Measurements from ENCODE around the gene BCAR1. TPM values are rescaled to one million over a fixed set of nuclear protein-coding genes. Genes with fewer than 3 reads are reported as not detected.
"Not testable (repeated sequence)": the region's sequence is repeated elsewhere in the genome, so short reads cannot be mapped to it uniquely, and the experiment has no call there.

BCAR1 gene
- total RNA-seq, 1 donor = under 0.01 TPM

DNA sequence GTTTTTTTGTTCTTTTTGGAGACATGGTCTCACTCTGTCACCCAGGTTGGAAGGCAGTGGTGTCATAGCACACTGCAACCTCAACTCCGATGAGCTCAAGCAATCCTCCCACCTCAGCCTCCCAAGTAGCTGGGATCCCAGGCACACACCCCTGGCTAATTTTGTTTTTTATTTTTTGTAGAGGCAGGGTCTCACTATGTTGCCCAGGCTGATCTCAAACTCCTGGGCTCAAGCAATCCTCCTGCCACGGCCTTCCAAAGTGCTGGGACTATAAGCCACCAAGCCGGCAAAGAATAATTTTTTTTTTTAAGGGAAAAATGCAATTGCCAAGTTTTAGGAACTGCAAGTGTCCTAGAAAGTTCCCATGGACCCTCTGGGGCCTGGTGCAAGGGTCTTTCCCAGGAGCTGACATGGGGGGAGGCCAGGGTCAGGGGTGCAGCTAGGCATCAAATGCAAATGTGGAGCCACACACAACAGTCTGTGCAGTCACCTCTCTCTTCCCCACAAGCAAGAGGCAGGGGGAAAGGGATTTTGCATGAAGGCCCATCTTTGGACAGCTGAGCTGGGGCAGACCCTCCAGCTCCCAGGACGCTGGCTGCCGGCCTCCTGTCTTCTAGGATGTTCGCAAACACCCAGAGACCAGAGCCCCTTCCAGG is 20.1 kb upstream of the BCAR1 start:
- DNase-seq (ENCODE audit: low read depth in 2 of 3, low spot score in 2 of 3) = no peak

DNA sequence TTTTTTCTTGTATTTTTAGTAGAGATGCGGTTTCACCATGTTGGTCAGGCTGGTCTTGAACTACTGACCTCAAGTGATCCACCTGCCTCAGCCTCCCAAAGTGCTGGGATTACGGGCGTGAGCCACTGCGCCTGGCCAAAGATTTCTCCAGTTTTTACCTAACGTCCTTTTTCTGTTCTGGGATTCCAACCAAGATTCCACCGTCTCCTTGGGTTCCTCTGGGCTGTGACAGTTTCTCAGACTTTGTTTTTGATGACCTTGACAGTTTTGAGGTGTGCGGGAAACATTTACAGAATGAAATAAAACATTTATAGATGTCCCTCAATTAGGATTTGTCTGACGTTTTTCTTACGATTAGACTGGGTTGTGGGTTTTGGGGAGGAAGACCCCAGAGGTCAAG is 17.9 kb upstream of the BCAR1 start:
- DNase-seq (ENCODE audit: low read depth in 2 of 3, low spot score in 2 of 3) = not testable (repeated sequence)

DNA sequence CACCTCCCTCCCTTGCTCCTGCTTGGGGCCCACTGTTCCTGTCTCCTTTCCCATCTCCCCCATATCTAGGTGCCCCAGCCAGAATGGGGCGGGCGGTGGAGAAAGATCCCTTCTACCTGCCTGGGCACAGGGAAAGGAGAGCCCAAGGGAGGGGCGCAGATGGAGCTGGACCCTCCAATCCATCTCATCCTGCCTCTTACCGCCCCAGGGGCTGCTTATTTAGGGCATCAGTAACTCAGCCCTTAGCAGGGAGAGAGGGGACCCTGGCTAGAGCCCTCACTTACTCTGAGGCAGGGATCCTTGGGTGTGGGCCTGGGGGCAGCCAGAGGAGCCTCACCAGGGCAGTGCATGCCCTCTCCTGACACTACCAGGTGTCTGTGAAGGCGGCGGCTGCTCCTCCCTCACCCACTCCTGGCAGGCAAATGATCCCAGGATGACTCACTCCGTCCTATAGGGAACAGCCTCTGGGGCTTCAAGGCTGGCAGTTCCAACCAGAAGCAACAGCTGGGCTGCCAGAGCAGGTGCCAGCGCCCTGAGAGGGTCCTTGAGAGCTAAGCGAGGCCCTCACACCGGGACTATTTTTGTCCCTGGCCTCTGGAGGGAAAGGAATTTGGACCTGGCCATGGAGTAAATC is 16.3 kb upstream of the BCAR1 start:
- no peak for DNase-seq (ENCODE audit: low read depth in 2 of 3, low spot score in 2 of 3)

DNA sequence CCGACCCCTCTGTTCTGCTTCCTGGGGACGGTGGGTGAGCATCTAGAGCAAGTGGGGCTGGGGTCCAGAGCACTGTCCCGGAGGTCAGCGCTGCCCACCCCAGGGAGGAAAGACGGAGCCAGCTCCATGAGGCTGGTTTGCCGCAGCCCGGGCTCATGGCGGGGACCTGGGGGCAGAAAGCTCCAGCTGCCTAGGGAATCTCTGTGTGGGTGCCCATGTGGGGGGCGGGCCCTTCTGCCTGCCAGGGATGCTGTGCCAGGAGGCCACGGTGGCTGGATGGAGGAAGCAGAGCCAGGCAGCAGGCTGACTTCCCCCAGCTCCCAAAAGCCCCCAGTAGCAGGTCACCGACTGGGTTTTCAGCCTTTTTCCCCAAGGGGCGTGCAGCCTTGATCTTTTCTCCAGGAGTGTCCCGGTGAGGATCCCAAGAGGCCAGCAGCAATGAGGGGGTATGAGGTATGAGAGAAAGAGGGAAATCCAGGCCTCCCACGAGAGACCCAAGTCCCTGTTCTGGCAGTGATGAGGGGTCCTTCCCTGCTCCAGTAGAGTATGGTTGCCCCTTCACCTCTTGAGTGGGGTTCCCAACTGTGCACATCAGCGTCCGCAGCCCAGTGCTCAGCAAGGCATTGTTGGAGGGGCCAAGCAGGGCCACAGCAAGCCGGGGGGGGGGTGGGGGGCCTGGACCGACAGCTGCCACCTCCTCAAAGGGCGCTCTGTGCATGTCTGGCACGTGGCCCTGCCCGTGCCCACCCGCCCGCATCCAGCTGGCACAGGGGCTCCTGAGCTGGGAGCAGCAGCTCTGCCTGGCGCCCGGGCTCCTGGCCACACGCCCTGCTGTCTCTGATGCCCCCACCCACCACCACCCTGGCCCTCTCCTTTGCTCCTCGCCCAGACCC is 15.6 kb upstream of the BCAR1 start:
- no peak for DNase-seq (ENCODE audit: low read depth in 2 of 3, low spot score in 2 of 3)

DNA sequence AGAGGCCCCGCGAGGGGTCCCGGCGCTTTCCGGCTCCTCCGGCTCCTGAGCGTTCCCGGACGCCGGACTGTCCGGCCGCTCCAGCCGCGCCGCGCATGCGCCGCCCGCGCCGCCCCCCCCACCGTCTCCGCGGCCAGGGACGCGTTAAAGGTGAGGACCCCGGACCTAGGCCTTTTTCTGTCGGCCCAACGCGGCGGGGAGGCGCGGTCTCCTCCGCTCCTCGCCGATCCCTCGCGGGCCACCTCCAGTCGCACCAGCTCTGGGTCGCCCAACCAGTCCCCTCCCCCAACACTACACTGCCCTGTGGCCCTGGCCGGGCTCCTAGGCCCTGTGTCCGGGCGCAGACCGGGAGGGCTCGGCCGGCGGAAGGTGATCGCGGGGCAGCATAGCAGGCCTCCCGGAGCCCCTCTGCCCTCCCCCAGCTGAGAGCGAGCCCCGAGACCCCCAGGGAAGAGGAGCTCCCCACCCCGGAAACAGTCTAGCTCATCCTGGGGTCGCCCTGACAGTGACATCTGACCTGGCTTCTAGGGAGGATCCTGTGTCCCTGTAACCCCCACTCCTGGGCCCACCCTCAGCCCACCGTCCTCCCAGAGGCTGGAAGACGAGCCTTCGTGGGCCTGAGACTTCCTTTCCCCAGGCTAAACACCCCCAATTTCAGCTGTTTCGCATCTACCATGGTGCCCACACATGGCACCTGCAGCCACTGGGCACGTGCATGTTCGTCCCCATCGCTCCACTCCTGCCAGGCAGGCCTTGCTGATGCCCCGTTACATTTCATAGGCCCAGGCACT is 14.7 kb upstream of the BCAR1 start:
- no peak for DNase-seq (ENCODE audit: low read depth in 2 of 3, low spot score in 2 of 3)

DNA sequence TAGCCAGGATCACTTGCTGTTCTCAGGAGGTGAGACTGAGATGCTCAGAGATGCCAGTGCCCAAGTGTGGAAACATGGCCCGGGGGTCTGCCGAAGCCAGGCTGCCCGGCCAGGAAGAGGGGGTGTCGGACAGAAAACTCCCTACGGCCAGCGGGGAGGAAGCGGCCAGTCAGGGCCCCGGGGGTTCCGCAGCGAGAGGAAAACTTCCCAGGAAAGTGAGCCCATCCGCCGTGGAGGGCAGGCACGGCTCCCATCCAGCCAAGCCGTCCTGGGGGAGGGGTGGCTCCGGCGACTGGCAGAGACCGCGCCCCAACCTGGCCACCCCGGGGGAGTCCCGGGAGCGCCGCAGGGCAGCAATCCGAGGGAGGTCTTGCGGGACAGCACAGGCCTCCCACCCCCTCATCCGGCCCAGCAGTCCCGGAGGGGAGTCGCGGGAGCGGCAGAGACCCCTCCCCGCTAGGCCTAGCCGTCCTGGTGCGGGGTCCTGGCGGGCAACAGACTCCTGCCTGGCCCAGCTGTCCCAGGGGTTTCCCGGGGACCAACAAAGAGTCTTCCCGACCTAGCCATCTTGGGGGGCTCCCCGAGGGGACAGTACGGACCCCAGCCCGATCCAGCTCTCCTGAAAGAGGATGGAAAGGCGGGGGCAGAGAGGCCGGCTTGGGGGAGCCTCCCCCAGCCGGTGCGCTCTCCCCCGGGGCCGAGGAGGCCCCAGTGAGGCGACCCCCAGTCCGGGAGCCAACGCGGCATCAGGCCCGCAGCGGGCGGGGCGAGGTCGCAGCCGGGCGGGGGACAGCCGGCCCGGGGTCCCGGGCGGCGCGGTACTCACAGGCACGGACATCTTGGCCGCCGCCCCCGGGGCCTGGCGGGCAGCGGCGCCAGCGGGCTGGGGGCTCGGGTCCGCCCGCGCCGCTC is 13.8 kb upstream of the BCAR1 start:
- no peak for DNase-seq (ENCODE audit: low read depth in 2 of 3, low spot score in 2 of 3)

DNA sequence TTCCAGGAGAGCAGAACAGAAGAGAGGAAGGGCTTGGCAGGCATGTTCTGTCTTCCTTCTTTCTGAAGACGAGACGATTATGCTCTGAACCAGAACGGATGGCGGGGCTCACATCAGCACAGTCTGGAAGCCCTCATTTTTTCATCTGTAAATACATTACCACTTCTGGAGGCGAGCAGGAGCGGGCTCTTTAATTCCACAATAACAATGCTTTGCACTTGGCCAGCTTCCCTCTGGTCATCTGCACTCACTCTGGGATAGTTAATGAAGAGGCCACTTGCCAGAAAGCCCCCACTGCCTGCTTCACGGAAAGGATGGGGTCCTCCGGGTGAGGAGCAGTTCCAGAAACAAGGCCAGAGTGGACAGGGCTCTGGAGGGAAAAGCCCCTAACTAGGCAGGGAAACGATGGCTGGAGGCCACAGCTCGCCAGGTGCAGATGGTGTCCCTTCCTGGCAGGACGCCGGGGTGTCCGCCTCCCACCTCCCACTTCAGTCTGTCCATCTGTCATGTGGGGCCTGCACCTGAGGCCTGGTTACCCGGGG is 13.1 kb upstream of the BCAR1 start:
- no peak for DNase-seq (ENCODE audit: low read depth in 2 of 3, low spot score in 2 of 3)

DNA sequence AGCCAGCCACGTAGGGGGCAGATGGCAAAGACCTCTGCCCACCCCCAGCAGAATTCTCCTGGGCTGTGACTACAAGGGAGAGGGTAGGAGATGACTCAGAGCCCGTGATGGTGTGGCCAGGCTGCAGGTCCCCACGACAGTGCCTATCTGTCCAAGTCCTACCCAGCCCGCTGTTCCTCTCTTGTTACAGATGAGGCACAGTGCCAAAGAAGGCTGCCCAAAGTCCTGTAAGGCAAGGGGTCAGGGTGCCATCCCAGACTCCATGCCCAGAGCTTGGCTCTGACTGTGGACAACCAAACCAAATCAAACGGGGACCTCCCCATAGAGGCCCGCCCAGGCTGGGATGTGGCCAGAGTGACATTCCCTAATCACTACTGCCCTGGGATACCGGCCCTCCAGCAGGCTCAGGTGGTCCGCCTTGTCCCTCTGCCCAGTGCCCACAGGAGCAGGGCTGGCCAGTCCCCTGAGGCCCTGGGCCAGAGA is 12.6 kb upstream of the BCAR1 start:
- no peak for DNase-seq (ENCODE audit: low read depth in 2 of 3, low spot score in 2 of 3)

DNA sequence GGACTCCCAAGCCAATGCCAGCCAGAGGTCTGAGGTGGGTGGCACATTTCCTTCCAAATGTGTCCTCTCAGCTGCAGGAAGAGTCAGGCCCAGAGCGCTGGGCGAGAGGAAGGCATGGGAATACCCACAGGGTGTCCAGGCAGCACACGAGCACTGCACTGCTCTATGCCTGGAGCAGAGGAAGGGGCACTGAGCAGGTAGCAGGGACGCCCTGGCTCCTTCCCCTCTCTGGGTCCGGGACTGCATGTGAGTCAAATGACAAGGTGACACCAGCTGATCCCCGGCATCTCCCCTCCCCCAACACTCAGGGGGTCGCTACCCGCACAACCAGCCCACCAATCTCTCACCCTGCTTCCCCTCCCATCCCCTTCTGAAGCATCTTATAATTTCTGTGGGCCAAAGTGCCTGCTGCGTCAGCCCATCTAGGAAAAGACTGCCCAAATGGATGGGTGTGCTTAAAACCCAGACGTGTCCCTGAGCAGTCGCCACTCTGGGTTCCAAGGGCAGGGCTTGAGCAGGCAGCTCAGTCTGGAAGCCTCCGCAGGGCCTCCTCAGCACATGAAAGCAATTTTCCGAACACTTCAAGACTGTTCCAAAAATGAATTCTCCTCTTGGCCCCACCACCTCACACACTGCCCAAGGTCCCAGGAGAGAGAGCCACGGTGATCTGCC is 12.0 kb upstream of the BCAR1 start:
- no peak for DNase-seq (ENCODE audit: low read depth in 2 of 3, low spot score in 2 of 3)

DNA sequence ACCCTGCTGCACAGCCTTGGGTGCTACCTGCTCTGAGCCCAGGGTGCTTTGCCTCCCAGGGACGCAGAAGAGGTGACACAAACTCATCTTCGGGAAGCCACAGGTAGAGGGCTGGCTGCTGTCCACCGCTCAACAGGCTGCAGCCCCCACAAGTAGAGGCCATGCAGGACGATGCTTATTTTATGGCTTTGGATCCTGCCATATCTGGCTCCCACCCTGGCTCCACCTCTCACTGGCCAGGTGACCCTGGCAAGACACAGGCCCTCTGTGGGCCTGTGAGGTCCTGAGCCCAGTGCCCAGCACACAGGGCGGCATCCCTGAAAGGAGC is 11.3 kb upstream of the BCAR1 start:
- no peak for DNase-seq (ENCODE audit: low read depth in 2 of 3, low spot score in 2 of 3)

DNA sequence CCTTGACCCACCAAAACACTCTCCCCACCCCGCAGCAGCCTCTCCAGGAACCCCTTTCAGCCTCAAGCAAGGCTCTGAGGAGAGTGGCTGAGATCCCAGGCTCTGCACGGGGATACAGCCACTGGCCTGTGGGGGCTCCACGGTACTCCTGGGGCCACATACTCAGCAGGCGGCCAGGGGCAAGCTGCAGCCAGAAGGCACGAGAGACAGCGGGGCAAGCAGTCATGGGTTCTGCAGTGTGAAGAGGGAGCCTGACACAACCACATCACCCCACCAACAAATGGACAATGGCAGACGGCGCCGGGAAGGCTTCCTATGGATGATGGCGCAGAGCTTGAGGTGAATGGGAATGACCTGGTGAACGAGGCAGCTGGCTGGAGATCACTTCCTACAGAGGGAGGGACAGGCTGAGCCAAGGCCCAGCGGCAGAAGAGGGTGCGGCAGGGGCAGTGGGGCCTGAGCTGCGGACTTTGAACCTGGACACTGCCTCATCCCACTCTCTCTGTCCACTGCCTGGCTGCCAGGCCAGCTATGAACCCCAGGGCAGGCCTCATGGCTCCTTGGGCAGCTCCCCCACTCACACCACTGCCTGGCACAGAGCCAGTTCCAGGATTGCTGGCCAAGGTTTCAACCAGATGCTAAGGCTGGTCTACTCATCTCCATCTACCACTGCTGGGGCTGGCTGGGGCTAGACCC is 10.8 kb upstream of the BCAR1 start:
- no peak for DNase-seq (ENCODE audit: low read depth in 2 of 3, low spot score in 2 of 3)

DNA sequence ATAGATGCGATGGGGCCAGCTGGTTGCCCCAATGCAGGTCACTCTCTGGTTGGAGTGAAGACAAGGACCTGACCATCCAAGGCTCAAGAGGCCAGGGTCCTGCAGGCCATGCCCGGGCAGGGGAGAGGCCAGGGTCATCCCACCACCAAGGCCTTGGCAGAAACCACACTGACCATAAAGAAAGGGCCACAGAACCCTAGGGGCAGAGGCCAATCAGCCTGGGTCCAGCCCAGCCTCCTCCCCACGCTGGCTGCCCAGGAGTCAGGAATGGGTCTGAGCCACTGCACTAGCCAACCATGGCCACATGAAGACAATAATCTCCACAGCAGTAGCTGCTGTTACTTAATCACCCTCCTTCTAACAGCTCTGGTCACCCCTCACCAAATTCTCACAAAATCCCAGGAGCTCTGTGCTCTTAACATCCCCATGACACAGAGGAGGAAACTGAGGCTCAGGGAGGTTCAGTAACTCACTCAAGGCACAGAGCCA is 10.2 kb upstream of the BCAR1 start:
- no peak for DNase-seq (ENCODE audit: low read depth in 2 of 3, low spot score in 2 of 3)

DNA sequence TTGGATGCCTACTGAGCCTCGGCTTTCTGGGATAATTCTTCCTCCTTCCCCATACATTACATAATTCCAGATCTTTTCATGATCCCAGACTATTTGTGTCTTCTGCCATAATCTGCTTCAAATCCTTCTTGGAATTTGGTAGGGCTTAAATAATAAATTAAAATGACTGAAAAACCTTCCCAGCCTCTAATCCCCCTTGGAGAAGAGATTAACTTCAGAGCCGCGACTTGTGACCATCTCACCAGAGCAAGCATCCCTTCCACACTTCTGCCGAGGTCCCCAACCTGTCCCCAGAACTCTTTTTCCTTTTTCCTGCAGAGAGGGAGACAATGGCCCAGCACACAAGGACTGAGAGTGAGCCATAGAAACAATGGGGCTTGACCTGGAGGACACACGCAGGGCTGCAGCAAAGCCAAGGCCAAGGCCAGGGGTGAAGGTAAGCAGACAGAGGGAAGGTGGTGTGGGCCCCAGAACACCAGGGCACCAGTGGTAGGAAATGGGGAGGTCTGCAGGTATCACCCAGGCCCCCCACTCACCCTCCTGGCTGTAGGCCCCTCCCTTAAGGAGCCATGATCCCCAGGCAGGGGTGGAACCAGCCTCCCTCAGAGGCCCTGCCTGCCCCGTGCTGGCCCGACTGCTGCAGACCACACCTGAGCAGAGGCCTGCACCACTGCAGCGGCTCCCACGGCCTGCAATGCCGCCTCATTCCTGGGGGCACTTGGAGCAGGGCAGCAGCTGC is 9.6 kb upstream of the BCAR1 start:
- no peak for DNase-seq (ENCODE audit: low read depth in 2 of 3, low spot score in 2 of 3)

DNA sequence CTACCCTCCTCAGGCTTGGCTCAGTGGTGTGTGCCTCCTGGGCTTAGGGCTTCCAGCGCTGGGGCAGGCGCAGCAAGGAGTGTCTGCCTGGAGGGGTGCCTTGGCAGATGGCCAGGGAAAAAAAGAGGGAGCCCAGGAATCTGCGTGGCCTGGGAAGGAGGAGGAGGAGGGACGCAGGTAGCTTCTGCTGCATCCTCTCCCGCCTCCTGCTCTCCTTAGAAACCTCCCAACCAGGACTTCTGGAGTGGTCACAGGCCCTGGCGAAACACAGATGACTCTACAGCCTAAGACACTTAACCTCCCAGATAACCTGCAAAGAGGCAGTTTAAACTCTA is 7.3 kb upstream of the BCAR1 start:
- DNase-seq (ENCODE audit: low read depth in 2 of 3, low spot score in 2 of 3) = no peak

DNA sequence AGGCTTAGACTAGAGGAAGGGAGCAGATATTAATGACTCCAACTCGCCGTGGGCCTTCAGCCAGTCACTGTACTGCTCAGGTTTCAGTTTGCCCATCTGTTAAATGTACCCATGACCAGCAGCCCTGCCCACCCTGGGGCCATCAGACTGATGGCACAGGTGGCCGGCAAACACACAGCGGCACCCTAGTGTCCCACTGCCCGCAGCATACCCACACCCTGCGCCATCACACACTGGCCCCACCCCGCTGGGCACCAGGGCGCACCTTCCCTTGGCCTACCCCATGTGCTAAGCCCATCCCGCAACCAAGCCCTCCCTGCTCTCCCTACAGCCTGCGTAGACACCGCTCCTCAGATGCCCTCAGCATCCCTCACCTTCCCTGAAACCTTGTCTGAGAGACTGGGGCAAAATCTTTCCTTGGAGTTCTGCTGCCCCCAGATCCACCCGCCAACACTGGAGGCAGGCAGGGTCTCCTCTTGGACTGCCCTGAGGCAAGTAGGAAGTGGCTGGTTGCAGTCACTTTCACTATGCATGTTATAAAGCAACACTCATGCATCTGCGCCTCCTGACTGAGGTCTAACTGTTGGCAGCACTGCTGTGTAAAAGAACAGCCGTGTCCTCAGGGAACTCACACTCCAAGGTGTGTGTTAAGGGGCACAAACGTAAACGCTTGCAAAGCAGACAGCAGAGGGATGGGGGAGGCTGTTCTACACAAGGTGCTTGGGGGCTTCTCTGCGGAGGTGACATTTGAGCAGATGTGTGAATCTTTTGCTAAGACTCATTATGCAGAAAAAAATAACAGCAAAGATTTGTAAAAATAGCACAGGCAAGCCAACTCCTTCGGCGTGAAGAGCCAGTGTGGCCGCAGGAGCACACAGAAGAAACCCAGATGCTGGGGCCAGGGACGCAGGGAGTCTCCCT is 6.7 kb upstream of the BCAR1 start:
- DNase-seq (ENCODE audit: low read depth in 2 of 3, low spot score in 2 of 3) = no peak

DNA sequence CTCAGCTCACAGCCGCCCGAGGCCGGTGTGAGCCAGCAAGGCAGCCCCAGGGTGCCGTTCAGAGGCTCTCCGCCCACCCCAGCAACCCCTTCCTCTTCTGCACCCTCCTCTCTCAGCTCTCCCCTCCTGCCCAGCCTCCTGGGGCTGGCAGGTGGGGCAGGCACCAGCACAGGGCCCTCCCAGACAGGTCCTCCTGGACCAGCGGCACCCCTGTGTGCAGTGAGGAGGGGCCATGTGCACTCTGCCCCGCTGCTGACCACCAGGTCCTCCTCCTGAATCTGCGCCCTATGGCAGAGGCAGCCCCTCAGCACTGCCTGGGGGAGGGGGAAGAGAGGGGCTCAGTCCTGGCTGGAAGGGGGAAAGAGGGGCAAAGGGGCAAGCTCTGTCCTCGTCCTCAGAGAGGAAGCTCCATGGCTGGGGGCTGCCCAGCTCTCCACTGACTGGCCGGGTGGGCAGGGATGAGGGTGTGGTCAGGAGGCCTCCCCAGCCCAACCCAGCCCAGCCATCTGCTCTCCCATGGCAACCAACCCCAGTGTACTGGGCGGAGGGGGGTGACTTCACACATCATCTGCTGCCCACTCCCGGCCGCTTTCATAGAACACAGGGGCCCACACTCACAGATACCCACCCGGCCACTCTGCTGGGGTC is 5.4 kb upstream of the BCAR1 start:
- no peak for DNase-seq (ENCODE audit: low read depth in 2 of 3, low spot score in 2 of 3)

All from hematopoietic multipotent progenitor cell (in vitro differentiated cells).